Measurements from ENCODE around the gene RTN4RL2.
A peak's percentile ranks its signal among the peaks of the same experiment; 100 is the strongest.

RTN4RL2 gene

DNA sequence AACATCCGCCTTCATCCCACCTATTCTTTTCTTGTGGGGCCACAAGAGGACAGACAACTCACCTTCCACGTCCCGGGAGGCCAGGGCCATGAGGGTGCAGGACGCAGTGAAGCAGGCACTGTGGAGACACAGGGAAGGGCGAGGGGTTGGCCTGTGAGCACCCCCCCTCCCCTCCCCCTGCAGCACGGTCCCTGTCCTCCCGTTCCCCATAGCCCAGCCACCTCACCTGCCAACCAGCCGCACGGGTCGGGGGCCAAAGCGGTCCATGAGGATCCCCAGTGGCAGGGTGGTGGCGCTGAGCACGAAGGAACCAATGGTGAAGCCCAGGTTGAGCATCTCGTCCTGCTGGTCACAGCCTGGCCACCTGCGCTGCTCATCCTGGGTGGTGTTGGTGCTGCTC, 40.6 kb downstream of the RTN4RL2 start:
- no peak for DNase-seq

DNA sequence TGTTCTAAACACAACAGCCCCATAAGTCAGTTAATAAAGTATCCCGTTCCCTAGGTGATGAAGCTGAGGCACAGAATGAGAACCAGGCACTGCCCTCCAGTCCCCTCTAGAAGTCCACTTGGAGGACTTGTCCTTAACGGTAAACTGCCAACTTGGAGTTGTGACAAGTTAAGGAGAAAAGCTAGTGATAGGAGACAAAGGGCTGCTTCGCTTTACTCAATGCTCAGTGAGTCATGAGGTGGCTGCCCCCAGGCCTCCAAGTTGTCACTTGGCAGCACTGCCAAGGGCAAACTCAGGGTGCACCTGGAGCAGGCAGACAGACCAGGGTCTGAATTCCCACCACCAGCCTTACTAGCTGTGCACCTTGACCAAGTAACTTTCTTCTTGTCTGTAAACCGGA, 41.6 kb downstream of the RTN4RL2 start:
- no peak for DNase-seq

DNA sequence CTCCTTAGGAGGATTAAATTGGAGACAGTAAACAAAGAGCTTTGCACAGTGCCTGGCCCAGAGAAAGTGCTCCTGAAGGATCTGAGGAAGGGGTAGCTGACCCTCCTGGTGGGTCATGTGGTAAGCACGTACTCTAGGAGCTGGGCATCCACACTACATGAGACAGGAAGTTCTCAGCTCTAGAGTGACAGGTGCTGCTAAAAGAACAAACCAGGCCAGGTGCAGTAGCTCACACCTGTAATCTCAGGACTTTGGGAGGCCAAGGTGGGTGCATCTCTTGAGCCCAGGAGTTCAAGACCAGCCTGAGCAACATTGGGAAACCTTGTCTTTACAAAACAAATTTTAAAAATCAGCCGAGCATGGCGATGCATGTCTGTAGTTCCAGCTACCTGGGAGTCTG, 42.0 kb downstream of the RTN4RL2 start:
- DNase-seq, result no peak

DNA sequence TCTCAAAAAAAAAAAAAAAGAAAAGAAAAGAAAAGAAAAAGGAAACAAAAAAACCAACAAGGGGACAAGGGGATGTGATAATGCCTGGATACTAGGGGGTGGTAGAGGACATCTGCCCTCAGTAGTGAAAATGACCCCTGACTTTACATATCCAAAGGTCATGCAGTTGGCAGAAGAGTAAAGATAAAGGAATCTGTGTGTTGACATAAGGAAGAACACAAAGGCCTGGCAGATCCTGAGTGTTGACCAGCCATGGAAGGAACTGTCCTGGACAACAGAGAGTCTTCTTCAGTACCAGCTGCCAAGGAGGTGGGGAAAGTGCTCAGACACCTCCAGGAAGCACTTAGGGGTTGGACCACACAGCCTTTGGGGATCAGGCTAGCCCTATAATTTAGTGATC, 42.5 kb downstream of the RTN4RL2 start:
- no peak for DNase-seq

DNA sequence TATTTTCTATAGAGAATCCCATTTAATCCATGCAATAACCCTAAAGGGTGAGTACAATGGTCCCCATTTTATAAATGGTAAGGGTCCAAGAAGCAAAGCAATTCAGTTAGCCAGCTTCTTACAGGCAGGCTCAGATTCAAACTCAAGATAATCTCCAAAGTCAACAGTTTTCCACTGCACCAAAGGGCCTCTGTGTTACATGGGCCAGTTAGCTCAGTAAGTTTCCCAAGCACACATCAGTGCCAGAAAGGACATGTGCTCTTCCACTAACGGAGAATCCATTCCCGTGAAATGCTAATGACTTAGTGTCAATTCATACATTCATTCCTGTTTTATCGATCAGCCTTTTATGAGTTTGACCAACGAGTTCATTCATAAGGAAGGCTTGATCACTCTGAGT, 44.2 kb downstream of the RTN4RL2 start:
- DNase-seq, result no peak

DNA sequence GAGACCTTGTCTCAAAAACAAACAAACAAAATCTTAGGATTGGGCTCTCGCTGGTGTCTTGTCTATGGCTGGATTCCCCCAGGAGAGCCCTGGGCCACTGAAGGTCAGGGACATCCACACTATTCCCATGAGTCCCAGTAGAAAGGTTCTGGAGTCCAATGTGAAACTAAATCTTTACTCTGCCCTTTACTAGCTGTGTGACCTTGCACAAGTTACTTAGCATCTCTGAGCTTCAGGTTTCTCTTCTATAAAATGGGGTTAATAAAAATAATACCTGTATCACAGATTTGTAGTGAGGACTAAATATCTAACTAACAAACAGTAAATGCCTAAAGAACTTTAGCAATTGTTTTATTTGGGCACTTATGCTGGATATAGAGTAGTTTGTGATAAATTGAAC, 46.2 kb downstream of the RTN4RL2 start:
- DNase-seq, result no peak

DNA sequence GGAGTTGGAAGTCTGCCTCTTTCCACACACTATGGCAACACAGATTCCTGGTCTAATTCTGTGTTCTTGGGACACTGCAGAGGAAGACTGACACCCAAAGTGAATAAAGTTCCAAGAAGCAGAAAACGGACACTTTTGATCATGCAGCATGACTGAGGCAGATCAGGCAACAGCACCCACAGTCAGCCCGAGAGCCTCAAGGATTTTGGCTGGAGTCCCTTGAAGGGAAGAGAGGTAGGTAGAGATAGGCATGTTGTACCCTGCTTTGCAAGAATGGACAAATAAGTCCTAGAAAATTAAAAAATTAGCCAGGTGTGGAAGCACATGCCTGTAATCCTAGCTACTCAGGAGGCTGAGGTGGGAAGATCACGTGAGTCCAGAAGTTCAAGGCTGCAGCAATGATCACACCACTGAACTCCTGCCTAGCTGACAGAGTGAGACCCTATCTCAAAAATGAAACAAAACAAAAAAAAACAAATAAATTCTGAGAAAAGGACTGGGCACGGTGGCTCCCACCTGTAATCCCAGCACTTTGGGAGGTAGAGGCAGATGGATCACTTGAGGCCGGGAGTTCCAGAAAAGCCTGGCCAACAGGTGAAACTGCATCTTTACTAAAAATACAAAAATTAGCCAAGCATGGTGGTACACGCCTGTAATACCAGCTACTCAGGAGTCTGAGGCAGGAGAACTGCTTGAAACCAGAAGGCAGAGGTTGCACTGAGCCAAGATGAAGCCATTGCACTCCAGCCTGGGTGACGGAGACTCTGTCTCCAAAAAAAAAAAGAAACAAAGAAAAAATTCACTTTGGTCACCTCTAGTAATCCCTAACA, 48.2 kb downstream of the RTN4RL2 start:
- DNase-seq, result no peak

DNA sequence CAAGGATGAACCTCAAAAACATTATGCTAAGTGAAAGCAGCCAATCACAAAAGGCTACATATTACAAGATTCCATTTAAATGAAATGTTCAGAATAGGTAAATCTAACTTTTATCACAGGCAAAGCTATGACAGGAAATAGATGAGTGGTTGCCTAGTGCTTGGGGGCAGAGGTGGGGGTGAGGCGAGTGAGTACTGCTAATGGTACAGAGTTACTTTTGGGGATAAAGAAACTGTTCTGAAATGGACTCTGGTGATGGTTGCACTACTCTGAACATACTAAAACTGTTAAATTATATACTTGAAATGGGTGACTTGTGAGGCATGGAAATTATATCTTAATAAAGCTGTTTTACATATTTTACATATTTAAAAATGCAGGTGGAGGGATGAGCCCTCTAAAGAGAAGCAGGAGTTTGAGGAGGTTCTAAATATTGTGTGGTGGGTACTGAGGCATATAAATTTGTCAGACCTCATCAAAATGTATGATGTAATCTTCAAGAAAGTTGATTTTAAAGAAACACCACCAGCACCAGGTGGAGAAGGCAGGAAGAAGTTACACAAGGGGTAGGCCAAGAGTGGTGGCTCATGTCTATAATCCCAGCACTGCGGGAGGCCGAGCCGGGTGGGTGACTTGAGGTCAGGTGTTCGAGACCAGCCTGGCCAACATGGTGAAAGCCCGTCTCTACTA, 51.6 kb downstream of the RTN4RL2 start:
- no peak for DNase-seq

DNA sequence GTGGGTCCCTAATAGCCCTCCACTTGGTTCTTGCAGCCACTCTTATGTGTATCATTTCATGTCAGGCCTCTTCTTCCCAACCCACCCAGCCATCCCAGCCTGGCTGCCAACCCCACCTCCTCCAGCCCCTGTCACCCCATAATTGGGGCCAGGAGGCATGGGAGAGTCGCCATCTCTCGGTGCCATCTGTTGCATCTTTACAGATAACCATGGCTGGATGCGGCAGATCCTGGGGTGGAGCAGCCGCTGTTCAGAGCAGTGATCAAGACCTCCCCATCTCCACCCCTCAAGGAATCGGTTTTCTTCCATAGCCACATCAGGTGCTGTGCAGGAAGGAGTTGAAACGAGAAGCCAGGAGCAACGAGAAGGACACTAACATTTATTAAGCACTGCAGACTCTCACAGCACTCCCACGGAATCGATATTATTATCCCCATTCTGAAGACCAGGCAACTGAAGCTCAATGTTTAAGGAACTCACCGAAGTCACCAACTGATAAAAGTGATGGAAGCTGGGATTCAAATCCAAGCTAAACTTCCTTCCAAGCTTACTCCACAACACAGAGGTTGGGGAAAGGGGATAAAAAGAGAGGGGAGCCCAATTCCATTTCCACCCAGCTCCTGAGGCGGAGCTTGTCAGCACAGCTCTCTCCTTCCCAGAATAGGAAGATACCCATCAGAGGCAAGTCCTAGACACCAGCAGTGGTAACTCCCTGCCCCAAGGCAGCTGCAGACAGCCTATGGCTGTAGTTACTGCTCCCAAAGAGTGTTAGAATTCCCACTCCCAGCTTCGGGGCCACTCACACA, 52.5 kb downstream of the RTN4RL2 start:
- DNase-seq, result no peak

DNA sequence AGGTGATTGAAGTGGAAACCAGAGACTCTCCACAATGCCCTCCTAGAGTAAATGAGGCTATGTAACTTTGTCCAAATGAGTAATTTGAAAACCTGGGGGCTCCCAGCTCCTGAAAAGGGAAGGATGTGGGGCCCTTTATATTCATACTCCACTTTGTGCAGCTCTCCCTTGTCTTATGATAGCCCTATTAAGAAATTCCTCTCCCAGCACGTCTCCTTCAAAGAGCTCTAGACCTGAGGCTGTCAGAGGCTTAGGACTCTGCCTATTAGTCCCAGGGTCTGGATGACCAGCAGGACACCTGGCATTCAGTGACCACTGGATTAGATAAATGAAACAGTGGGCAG, 53.1 kb downstream of the RTN4RL2 start:
- no peak for DNase-seq

DNA sequence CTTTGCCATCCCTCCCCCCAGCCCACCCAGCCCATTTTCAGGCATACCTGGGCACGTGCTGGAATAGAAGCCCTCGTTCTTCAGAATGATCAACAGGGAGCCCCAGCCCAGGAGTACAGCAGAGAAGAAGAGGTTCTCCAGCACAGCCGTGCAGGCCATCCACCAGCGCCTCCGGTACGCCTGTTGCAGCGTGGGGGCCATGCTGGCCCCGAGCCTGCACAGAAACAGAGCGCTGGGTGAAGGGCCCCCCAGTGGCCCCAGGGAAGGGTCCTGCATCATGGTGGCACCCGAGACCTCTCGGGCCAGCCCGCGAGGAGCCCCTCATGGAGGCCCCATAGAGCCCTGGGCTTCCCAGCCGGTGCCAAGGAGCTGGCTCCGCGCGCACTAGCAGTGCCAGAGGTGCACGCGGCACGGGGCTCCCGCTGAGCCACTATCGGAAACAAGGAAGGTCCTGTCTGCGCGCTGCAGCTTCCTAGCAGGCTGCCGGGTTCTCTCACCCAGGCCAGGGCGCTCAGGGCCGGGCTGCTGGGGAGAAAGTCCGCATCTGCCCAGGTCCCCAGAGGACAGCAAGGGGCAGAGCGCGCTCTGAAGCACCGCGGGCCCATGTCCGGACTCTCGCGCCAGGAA, 53.7 kb downstream of the RTN4RL2 start:
- DNase-seq, result peak; percentile 30

DNA sequence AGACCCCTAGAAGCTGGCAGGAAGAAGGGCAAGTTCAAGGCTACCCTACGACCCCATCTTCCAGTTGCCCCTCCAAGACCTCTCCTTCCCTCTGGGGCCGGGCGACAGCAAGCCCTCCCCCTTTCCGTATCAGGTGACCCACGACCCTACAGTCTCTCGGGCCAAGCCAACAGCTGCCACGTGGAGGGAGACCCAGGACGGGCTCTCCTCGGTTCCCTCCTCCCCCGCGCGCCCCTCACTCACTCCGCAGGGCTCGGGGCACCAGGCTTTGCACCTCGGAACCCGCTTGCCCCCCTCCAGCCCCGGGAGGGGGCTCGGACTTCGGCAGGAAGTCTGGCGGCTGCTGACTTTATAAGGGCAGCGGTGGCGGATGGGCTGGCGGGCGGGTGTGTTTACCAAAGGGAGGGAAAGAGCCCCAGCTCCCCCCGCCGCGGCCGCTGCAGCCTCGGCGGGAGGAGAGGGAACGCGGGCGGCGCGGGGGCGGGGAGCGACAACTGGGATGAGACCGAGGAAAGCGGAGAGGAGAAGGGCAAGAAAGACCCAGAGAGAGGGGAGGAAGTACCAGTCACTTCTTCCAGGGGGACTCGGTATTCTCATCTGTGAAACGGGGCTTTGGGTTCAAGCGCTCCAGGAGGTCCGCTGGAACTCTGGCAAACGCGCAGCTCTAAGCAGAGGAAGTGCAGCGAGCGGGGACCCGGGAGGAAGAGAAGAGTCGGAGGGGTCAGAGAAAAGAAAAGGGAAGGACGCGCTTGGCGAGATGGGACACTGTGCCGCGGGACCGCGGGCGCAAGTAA, 54.4 kb downstream of the RTN4RL2 start:
- peak; percentile 53 for DNase-seq

DNA sequence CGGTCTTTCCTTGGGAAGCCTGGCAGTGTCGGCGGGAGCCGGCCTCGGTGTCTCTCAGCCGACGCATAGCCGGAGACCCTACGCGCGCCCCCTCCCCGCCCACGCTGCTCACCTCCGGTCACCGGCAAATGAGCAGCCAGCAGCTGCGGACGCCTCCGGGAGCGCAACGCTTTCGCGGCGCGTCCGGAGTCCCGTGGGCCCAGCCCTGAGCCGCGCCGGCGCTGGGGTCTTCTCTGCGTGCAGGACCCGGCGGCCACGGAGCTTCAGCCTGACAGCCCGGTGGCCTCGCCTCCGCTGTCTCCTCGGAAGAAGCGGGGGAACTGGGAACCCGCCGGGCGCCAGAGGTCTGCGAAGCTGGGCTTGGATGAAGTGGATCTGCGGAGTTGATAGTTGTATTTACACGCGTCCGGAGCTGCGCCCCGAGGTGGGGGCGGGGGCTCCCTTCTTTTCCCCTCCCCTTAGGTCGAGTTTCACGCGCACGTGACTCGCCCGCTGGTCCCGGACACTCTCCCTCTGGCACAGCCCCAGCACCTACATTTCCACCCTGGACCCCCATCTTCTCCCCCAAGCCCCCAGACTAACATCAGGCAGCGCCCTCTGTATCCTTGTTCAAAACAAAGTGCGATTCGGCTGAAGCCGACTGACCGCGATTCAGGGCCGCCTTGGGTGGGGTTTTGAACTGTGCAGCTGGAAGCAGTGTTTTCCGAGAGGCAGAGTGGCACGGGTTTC, 55.2 kb downstream of the RTN4RL2 start, which contains the start of gene SLC43A1:
SLC43A1 (minus strand) TSS at position 371 of the 729 bp plus-strand sequence. CDS start 1,591 bp downstream, outside the sequence.
- DNase-seq, result peak; percentile 51

DNA sequence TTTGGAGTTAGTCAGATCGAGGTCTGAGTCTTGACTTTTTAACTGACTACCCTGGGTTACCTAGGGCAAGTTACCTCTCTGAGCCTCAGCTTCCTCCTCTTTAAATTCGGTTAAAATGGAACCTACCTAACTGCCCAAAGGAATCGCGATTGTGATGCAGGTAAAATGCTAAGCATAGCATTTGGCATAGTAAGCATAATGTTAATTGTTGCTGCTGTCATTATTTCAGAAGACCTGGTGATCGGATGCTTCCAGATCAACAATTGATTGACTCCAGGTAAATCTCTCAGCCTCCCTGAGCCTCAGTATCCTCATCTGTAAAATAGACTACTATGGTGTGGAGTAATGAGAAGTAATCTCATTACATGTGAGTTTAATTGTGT, 55.7 kb downstream of the RTN4RL2 start:
- no peak for DNase-seq

DNA sequence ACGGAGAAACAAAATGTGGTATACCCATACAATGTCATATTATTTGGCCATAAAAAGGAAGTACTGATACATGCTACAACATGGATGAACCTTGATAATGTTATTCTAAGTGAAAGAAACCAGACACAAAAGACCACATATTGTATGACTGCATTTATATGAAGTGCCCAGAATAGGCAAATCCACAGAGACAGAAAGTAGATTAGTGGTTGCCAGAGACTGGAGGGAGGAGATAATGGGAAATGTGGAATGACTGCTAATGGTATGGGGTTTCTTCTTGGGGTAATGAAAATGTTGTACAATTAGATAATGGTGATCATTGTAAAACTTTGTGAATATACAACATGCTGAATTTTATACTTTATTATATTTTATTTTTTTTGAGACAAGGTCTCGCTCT, 60.8 kb downstream of the RTN4RL2 start:
- no peak for DNase-seq

DNA sequence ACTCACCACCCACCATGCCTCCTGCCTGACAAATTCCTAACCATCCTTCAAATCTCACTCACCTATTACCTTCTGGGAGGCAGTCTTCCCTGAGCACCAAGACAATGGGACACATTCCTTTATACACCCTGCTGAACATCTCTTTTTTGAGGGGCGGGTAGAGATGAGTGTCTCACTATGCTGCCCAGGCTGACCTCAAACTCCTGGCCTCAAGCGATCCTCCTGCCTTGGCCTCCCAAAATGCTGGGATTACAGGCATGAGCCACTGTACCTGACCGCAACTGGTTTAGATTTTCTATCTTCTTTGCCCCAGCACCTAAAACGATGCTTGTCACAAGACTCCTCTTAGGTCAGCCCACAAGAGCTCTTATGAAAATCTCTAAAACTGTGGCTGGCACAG, 63.1 kb downstream of the RTN4RL2 start:
- no peak for DNase-seq

Data from fibroblast of skin of back (primary cell).